ENCODE results near the gene BTAF1. TPM values are rescaled to one million over a fixed set of nuclear protein-coding genes. Genes with fewer than 3 reads are reported as not detected.
A peak's percentile ranks its signal among the peaks of the same experiment; 100 is the strongest.

BTAF1 gene
- total and polyA plus RNA-seq, 2 experiments from 2014 or later, result 30.4 to 55.7 TPM

DNA sequence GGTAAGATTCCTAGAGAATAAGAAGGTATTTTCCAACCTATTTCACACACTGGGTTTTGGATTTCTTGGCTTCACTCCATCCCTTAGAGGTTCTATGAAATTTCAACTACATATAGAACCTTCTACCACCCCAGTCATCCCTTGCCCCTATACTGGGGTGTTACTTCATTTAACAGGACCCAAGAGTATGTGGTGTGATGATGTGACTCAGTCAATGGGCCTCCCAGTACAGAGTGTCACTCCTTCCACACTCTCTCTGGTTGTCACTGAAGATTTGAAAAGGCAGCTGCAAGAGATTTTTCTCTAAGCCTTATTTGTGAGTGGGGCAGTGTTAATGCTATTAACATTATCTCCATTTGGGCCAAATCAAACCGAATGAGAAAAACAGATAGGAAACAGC, 47.8 kb upstream of the BTAF1 start (continued):
- no peak for TF ChIP-seq POLR2AphosphoS5 (IDR thresholded peaks at IDR 0.05; ENCODE audit: low read depth)
- TF ChIP-seq JUNB (IDR thresholded peaks at IDR 0.05; ENCODE audit: unreplicated experiment), result no peak
- TF ChIP-seq, protein P1, sequence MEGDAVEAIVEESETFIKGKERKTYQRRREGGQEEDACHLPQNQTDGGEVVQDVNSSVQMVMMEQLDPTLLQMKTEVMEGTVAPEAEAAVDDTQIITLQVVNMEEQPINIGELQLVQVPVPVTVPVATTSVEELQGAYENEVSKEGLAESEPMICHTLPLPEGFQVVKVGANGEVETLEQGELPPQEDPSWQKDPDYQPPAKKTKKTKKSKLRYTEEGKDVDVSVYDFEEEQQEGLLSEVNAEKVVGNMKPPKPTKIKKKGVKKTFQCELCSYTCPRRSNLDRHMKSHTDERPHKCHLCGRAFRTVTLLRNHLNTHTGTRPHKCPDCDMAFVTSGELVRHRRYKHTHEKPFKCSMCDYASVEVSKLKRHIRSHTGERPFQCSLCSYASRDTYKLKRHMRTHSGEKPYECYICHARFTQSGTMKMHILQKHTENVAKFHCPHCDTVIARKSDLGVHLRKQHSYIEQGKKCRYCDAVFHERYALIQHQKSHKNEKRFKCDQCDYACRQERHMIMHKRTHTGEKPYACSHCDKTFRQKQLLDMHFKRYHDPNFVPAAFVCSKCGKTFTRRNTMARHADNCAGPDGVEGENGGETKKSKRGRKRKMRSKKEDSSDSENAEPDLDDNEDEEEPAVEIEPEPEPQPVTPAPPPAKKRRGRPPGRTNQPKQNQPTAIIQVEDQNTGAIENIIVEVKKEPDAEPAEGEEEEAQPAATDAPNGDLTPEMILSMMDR (conservative IDR thresholded peaks at IDR 0.05; ENCODE audit: low read depth in 2 of 2), result no peak
- TF ChIP-seq, protein P2, sequence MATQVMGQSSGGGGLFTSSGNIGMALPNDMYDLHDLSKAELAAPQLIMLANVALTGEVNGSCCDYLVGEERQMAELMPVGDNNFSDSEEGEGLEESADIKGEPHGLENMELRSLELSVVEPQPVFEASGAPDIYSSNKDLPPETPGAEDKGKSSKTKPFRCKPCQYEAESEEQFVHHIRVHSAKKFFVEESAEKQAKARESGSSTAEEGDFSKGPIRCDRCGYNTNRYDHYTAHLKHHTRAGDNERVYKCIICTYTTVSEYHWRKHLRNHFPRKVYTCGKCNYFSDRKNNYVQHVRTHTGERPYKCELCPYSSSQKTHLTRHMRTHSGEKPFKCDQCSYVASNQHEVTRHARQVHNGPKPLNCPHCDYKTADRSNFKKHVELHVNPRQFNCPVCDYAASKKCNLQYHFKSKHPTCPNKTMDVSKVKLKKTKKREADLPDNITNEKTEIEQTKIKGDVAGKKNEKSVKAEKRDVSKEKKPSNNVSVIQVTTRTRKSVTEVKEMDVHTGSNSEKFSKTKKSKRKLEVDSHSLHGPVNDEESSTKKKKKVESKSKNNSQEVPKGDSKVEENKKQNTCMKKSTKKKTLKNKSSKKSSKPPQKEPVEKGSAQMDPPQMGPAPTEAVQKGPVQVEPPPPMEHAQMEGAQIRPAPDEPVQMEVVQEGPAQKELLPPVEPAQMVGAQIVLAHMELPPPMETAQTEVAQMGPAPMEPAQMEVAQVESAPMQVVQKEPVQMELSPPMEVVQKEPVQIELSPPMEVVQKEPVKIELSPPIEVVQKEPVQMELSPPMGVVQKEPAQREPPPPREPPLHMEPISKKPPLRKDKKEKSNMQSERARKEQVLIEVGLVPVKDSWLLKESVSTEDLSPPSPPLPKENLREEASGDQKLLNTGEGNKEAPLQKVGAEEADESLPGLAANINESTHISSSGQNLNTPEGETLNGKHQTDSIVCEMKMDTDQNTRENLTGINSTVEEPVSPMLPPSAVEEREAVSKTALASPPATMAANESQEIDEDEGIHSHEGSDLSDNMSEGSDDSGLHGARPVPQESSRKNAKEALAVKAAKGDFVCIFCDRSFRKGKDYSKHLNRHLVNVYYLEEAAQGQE (IDR thresholded peaks at IDR 0.05; ENCODE audit: unreplicated experiment), result no peak

DNA sequence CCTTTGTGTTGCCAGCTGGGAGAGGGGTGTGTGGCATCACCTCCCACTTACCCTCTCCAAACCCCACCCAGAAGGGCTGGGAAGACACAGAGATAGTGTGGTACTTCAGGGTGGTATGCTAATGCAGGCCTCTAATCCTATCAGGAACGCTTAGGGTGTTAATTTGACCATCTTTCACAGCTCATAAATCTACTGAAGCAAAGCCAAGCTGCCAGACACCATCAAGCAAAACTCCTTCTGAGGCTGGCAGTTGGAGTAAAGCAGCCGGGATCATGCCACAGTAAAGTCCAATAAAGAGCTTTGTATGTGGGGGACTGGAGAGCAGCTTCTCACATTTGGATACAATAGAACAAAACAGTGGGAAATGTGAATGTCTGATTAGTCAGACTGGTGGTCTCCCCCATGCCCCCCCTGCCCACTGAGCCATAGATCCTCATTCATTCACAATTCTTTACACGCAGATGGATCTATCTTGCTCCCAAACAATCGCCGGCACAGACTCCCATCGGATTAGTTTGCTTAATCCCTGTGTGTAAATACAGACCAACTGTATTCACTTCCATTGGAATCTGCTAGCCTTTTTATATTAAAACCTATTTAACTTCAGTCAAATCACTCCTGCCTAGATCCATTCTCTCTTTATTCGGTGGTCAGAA, 43.9 kb upstream of the BTAF1 start:
- ATAC-seq, result no peak; the same call in 2 of the 3 replicates
- H3K4me3 Mint-ChIP-seq, result no peak overlapping the region
- Histone ChIP-seq H2AFZ (peak overlapping the region; percentile 90), H3K4me2 (peak overlapping the region; percentile 18), H3K4me3 (no peak overlapping the region), H3K27me3 (ENCODE audit: insufficient read depth) (no peaks in the 10 kb centered on the region), H3K36me3 (ENCODE audit: insufficient read depth) (no peaks in the 10 kb centered on the region; the same call in 1 of the 2 replicates), H3K4me1 (ENCODE audit: insufficient read depth) (peaks cover 39% of the 10 kb centered on the region), H4K20me1 (replicated peaks; ENCODE audit: insufficient read depth) (no peaks in the 10 kb centered on the region), H3K9me2 (ENCODE audit: insufficient read depth) (no peaks in the 10 kb centered on the region), H3K27ac (ENCODE audit: low read depth) (peak overlapping the region; percentile 68), H3K79me2 (replicated peaks; ENCODE audit: insufficient read depth) (no peaks in the 10 kb centered on the region), H3F3A (replicated peaks; ENCODE audit: low read depth) (peaks cover 16% of the 10 kb centered on the region; the same call in 1 of the 2 replicates)
- peaks cover 34% of the 10 kb centered on the region for H3K4me1 Mint-ChIP-seq
- no peak overlapping the region for H3K27ac Mint-ChIP-seq
- peaks cover 5% of the 10 kb centered on the region for H3K27me3 Mint-ChIP-seq (ENCODE audit: insufficient read depth, low read depth, poor library complexity)
- 0 out of 3 replicates have a peak, but pooled peaks cover 5% of the 10 kb centered on the region for H3K9me3 Mint-ChIP-seq
- no peak for DNase-seq (ENCODE audit: low spot score)
- H3K36me3 Mint-ChIP-seq (ENCODE audit: low read depth), result 0 out of 3 replicates have a peak, but pooled peaks cover 6% of the 10 kb centered on the region
- TF ChIP-seq JUNB (IDR thresholded peaks at IDR 0.05; ENCODE audit: unreplicated experiment), result no peak
- TF ChIP-seq, protein P2 (IDR thresholded peaks at IDR 0.05; ENCODE audit: unreplicated experiment), result no peak

All from GM23338 (cell line).